ENCODE measurements around the gene GATA3. TPM values are rescaled to one million over a fixed set of nuclear protein-coding genes. Genes with fewer than 3 reads are reported as not detected.

The GATA3 gene
- total and polyA plus RNA-seq, 2 experiments from 2014 or later = not detected

GRCh38 chr10:8088504-8088903 lies 34.0 kb downstream of the GATA3 start:
- no peaks in the 10 kb centered on the region for H3K36me3 ChIP-seq (ENCODE audit: low read depth)
- 16 to 22% methylated on average over 6 of the region's 6 CpGs for WGBS, 2 experiments (ENCODE audit: low coverage in 1 of 2, low lambda C conversion rate in 2 of 2, missing lambda C conversion rate in 2 of 2)
- in situ Hi-C loops (cut with MboI) = no loop called here
- DNase-seq = no peak
- no peaks in the 10 kb centered on the region for H3K9me2 ChIP-seq (ENCODE audit: insufficient read depth)
- H3F3A ChIP-seq (ENCODE audit: insufficient read depth) = no peaks in the 10 kb centered on the region
- no peaks in the 10 kb centered on the region for H4K20me1 ChIP-seq (ENCODE audit: insufficient read depth)
- no peak overlapping the region for H3K9ac ChIP-seq
- no peaks in the 10 kb centered on the region for H3K9me3 ChIP-seq (ENCODE audit: low read depth)
- H2AFZ ChIP-seq = no peak overlapping the region
- no peaks in the 10 kb centered on the region for H3K79me2 ChIP-seq (ENCODE audit: insufficient read depth)
- no peaks in the 10 kb centered on the region for H3K4me1 ChIP-seq (ENCODE audit: insufficient read depth)
- H3K27me3 ChIP-seq (replicated peaks; ENCODE audit: insufficient read depth) = no peaks in the 10 kb centered on the region; the same call in 1 of the 2 replicates
- no peak overlapping the region for H3K27ac ChIP-seq
- H3K4me2 ChIP-seq (ENCODE audit: unreplicated experiment) = no peak overlapping the region
- no peak overlapping the region for H3K4me3 ChIP-seq
- no peak for TF ChIP-seq EZH2 (IDR thresholded peaks at IDR 0.05; ENCODE audit: insufficient read depth, poor library complexity, severe bottlenecking)
- no peak for TF ChIP-seq EZH2phosphoT487 (IDR thresholded peaks at IDR 0.05; ENCODE audit: insufficient read depth, low read depth)

DNA sequence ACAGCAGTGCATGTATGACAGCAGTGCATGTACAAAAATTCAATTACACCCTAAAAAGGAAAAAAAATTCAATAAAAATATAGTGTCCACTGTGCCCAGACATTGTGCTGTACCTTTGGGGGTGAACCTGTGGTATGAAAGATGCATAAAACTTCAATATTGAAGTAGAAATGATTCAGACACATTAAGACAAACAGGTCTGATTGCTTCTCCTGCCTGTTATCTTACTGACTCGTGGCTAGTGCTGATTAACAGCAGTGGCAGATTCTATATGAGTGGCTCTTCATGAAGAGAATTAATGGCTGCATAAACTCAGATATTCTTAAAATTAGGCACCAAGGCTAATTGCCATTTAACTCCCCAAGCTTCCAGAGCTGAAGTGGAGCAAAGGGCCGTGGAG lies 37.9 kb downstream of the GATA3 start:
- H3K4me2 ChIP-seq (ENCODE audit: unreplicated experiment) = no peak overlapping the region
- H3F3A ChIP-seq (ENCODE audit: insufficient read depth) = no peaks in the 10 kb centered on the region
- no peaks in the 10 kb centered on the region for H3K4me1 ChIP-seq (ENCODE audit: insufficient read depth)
- H4K20me1 ChIP-seq (ENCODE audit: insufficient read depth) = no peaks in the 10 kb centered on the region
- no peak overlapping the region for H2AFZ ChIP-seq
- no peak overlapping the region for H3K9ac ChIP-seq
- H3K36me3 ChIP-seq (ENCODE audit: low read depth) = no peaks in the 10 kb centered on the region
- no peaks in the 10 kb centered on the region for H3K27me3 ChIP-seq (replicated peaks; ENCODE audit: insufficient read depth)
- in situ Hi-C loops (cut with MboI) = no loop called here
- TF ChIP-seq EZH2 (IDR thresholded peaks at IDR 0.05; ENCODE audit: insufficient read depth, poor library complexity, severe bottlenecking) (no peak), EZH2phosphoT487 (IDR thresholded peaks at IDR 0.05; ENCODE audit: insufficient read depth, low read depth) (no peak)
- no peaks in the 10 kb centered on the region for H3K9me3 ChIP-seq (ENCODE audit: low read depth)
- no peak overlapping the region for H3K4me3 ChIP-seq
- 11 to 19% methylated on average over 2 of the region's 2 CpGs for WGBS, 2 experiments (ENCODE audit: low coverage in 1 of 2, low lambda C conversion rate in 2 of 2, missing lambda C conversion rate in 2 of 2)
- no peaks in the 10 kb centered on the region for H3K79me2 ChIP-seq (ENCODE audit: insufficient read depth)
- no peaks in the 10 kb centered on the region for H3K9me2 ChIP-seq (ENCODE audit: insufficient read depth)
- no peak for DNase-seq
- H3K27ac ChIP-seq = no peak overlapping the region

- Histone ChIP-seq H2AFZ (no peak overlapping the region), H3K9ac (no peak overlapping the region), H3K27me3 (replicated peaks; ENCODE audit: insufficient read depth) (no peaks in the 10 kb centered on the region), H3K4me3 (no peak overlapping the region), H3K79me2 (ENCODE audit: insufficient read depth) (no peaks in the 10 kb centered on the region), H3K4me1 (ENCODE audit: insufficient read depth) (no peaks in the 10 kb centered on the region), H3K9me2 (ENCODE audit: insufficient read depth) (no peaks in the 10 kb centered on the region), H3F3A (ENCODE audit: insufficient read depth) (no peaks in the 10 kb centered on the region), H3K27ac (no peak overlapping the region), H3K36me3 (ENCODE audit: low read depth) (no peaks in the 10 kb centered on the region), H3K9me3 (ENCODE audit: low read depth) (no peaks in the 10 kb centered on the region), H3K4me2 (ENCODE audit: unreplicated experiment) (no peak overlapping the region), H4K20me1 (ENCODE audit: insufficient read depth) (no peaks in the 10 kb centered on the region)
- 12 to 16% methylated on average over 14 of the region's 14 CpGs for WGBS, 2 experiments (ENCODE audit: low coverage in 1 of 2, low lambda C conversion rate in 2 of 2, missing lambda C conversion rate in 2 of 2)
- in situ Hi-C loops (cut with MboI) = no loop called here
- TF ChIP-seq EZH2phosphoT487 (IDR thresholded peaks at IDR 0.05; ENCODE audit: insufficient read depth, low read depth) = no peak
- TF ChIP-seq EZH2 (IDR thresholded peaks at IDR 0.05; ENCODE audit: insufficient read depth, poor library complexity, severe bottlenecking) = no peak
- DNase-seq = no peak
These were observed 41.5 kb downstream of the GATA3 start for GRCh38 chr10:8095959-8096358.

GRCh38 chr10:8096931-8097330 lies 42.4 kb downstream of the GATA3 start:
- H3K4me1 ChIP-seq (ENCODE audit: insufficient read depth) = no peaks in the 10 kb centered on the region
- no peaks in the 10 kb centered on the region for H3K36me3 ChIP-seq (ENCODE audit: low read depth)
- H3K4me3 ChIP-seq = no peak overlapping the region
- no peak for DNase-seq
- H3K9me2 ChIP-seq (ENCODE audit: insufficient read depth) = no peaks in the 10 kb centered on the region
- H3K79me2 ChIP-seq (ENCODE audit: insufficient read depth) = no peaks in the 10 kb centered on the region
- H2AFZ ChIP-seq = no peak overlapping the region
- H4K20me1 ChIP-seq (ENCODE audit: insufficient read depth) = no peaks in the 10 kb centered on the region
- H3K27ac ChIP-seq = no peak overlapping the region
- no peak for TF ChIP-seq EZH2phosphoT487 (IDR thresholded peaks at IDR 0.05; ENCODE audit: insufficient read depth, low read depth)
- no peak for TF ChIP-seq EZH2 (IDR thresholded peaks at IDR 0.05; ENCODE audit: insufficient read depth, poor library complexity, severe bottlenecking)
- H3K9ac ChIP-seq = no peak overlapping the region
- no peaks in the 10 kb centered on the region for H3F3A ChIP-seq (ENCODE audit: insufficient read depth)
- H3K27me3 ChIP-seq (replicated peaks; ENCODE audit: insufficient read depth) = no peaks in the 10 kb centered on the region
- no peak overlapping the region for H3K4me2 ChIP-seq (ENCODE audit: unreplicated experiment)
- 42 to 49% methylated on average over 5 of the region's 5 CpGs for WGBS, 2 experiments (ENCODE audit: low coverage in 1 of 2, low lambda C conversion rate in 2 of 2, missing lambda C conversion rate in 2 of 2)
- H3K9me3 ChIP-seq (ENCODE audit: low read depth) = no peaks in the 10 kb centered on the region
- in situ Hi-C loops (cut with MboI) = no loop called here

- no peaks in the 10 kb centered on the region for H3K36me3 ChIP-seq (ENCODE audit: low read depth)
- no peak overlapping the region for H2AFZ ChIP-seq
- H3K27ac ChIP-seq = no peak overlapping the region
- H3K79me2 ChIP-seq (ENCODE audit: insufficient read depth) = no peaks in the 10 kb centered on the region
- no peak for DNase-seq
- H3K4me2 ChIP-seq (ENCODE audit: unreplicated experiment) = no peak overlapping the region
- WGBS, 2 experiments (ENCODE audit: low coverage in 1 of 2, low lambda C conversion rate in 2 of 2, missing lambda C conversion rate in 2 of 2) = 14 to 18% methylated on average over 4 of the region's 4 CpGs
- no peaks in the 10 kb centered on the region for H3K9me2 ChIP-seq (ENCODE audit: insufficient read depth)
- H3K4me1 ChIP-seq (ENCODE audit: insufficient read depth) = no peaks in the 10 kb centered on the region
- no peaks in the 10 kb centered on the region for H3F3A ChIP-seq (ENCODE audit: insufficient read depth)
- no peak overlapping the region for H3K4me3 ChIP-seq
- in situ Hi-C loops (cut with MboI) = no loop called here
- H4K20me1 ChIP-seq (ENCODE audit: insufficient read depth) = no peaks in the 10 kb centered on the region
- H3K9me3 ChIP-seq (ENCODE audit: low read depth) = no peaks in the 10 kb centered on the region
- no peak for TF ChIP-seq EZH2phosphoT487 (IDR thresholded peaks at IDR 0.05; ENCODE audit: insufficient read depth, low read depth)
- no peak for TF ChIP-seq EZH2 (IDR thresholded peaks at IDR 0.05; ENCODE audit: insufficient read depth, poor library complexity, severe bottlenecking)
- H3K9ac ChIP-seq = no peak overlapping the region
- no peaks in the 10 kb centered on the region; the same call in 1 of the 2 replicates for H3K27me3 ChIP-seq (replicated peaks; ENCODE audit: insufficient read depth)
These were observed 45.9 kb downstream of the GATA3 start for GRCh38 chr10:8100366-8100765.

Data from GM23248 (cell line).